Testis (tissue), 2 donors: ENCODE measurements around the gene CLPSL2.

Experiments
- POLR2A ChIP-seq: fragments of 450-650 bp; IDR thresholded peaks from one replicate; pipeline ENCODE4 v1.6.1; 2017; ENCODE audit warnings: antibody characterized with exemption, mild to moderate bottlenecking, moderate library complexity
- TF ChIP-seq, protein P1 (sequence below), 3 experiments: fragments of 450-650 bp in 2 of 3; fragments of 200-600 bp in 1 of 3; sonication (generic) in 1 of 3; IDR thresholded peaks; one replicate each; pipeline ENCODE4 v1.5.1; 2016 to 2019; ENCODE audit warnings: antibody characterized with exemption in 3 of 3, mild to moderate bottlenecking in 2 of 3, moderate library complexity in 1 of 3

DNA sequence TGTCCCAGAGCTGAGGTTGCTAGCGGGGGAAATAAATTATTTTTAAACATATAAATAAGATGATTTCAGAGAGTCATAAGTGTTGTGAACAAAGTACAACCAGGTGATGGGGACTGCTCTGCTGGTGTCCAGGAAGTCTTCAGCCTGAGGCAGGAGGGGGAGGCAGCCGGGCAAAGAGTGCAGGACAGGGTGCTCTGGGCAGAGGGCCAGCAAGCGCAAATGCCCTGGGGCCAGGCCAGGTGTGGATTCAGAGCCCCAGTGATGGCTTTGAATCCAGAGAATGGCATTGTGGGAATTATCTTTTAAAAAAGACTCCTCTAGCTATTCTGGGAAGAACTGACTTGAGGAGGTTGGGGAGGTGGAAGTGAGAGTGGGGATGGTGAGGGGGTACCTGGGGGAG, 6.0 kb downstream of the CLPSL2 start:
- TF ChIP-seq, protein P1, sequence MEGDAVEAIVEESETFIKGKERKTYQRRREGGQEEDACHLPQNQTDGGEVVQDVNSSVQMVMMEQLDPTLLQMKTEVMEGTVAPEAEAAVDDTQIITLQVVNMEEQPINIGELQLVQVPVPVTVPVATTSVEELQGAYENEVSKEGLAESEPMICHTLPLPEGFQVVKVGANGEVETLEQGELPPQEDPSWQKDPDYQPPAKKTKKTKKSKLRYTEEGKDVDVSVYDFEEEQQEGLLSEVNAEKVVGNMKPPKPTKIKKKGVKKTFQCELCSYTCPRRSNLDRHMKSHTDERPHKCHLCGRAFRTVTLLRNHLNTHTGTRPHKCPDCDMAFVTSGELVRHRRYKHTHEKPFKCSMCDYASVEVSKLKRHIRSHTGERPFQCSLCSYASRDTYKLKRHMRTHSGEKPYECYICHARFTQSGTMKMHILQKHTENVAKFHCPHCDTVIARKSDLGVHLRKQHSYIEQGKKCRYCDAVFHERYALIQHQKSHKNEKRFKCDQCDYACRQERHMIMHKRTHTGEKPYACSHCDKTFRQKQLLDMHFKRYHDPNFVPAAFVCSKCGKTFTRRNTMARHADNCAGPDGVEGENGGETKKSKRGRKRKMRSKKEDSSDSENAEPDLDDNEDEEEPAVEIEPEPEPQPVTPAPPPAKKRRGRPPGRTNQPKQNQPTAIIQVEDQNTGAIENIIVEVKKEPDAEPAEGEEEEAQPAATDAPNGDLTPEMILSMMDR (IDR thresholded peaks at IDR 0.05) = no peak
- TF ChIP-seq POLR2A = no peak
